HEK293 (cell line): ENCODE results near the gene LMAN2L.

ENCODE experiments used
- CTCF ChIA-PET: fragments of 350-600 bp; formaldehyde crosslinking; extraction: SDS; loops from one replicate; lab custom pipeline; 2021; ENCODE audit warnings: antibody characterized with exemption; lab: Yijun Ruan, JAX
- POLR2A ChIA-PET: fragments of 300-600 bp; formaldehyde crosslinking; extraction: SDS; loops from one replicate; lab custom pipeline; 2020; ENCODE audit warnings: antibody characterized with exemption, inconsistent platforms; lab: Yijun Ruan, JAX
- H3K27ac ChIP-seq: fragments of 200-500 bp; sonication (Bioruptor generic); 2 replicates; pipeline ENCODE4 v1.5.1; 2014; ENCODE audit warnings: low read depth, low read length, control low read depth, inconsistent platforms; ENCODE audit errors: extremely low read depth
- H3K36me3 ChIP-seq, 2 experiments: fragments of 200-500 bp in 1 of 2; sonication (Bioruptor generic) in 1 of 2; 1 replicate in 1 of 2; 2 replicates in 1 of 2; pipeline ENCODE4 v1.5.1; 2014 to 2017; ENCODE audit warnings: inconsistent platforms in 2 of 2, low read length in 2 of 2; ENCODE audit not compliant: control insufficient read depth in 2 of 2, insufficient read depth in 1 of 2
- H3K4me1 ChIP-seq: fragments of 200-500 bp; sonication (Bioruptor generic); 2 replicates; pipeline ENCODE4 v1.5.1; 2014; ENCODE audit warnings: mild to moderate bottlenecking, low read length, inconsistent platforms; ENCODE audit not compliant: control insufficient read depth, insufficient read depth
- H3K4me3 ChIP-seq: 2 replicates; pipeline ENCODE4 v1.5.1; 2011; ENCODE audit warnings: low read depth, mild to moderate bottlenecking, control low read depth, low read length, moderate library complexity
- H3K9me3 ChIP-seq: fragments of 200-500 bp; sonication (Bioruptor generic); 2 replicates; pipeline ENCODE4 v1.5.1; 2014; ENCODE audit warnings: low read depth, low read length, inconsistent platforms; ENCODE audit not compliant: control insufficient read depth, insufficient read depth
- EGR2 ChIP-seq: fragments of 450-650 bp; formaldehyde crosslinking; IDR thresholded peaks from 2 replicates; pipeline ENCODE4 v1.5.1; 2016; ENCODE audit warnings: low read depth, missing biosample characterization, missing genetic modification characterization
- SCRT1 ChIP-seq: fragments of 450-650 bp; formaldehyde crosslinking; IDR thresholded peaks from 2 replicates; pipeline ENCODE4 v1.5.1; 2016; ENCODE audit warnings: missing biosample characterization, missing genetic modification characterization, borderline replicate concordance
- YY2 ChIP-seq: fragments of 450-650 bp; formaldehyde crosslinking; IDR thresholded peaks from 2 replicates; pipeline ENCODE4 v1.5.1; 2016; ENCODE audit warnings: missing biosample characterization, missing genetic modification characterization
- ZNF19 ChIP-seq: fragments of 450-650 bp; formaldehyde crosslinking; IDR thresholded peaks from 2 replicates; pipeline ENCODE4; 2016; ENCODE audit warnings: missing biosample characterization, missing genetic modification characterization, low read depth
- ZNF23 ChIP-seq: fragments of 450-650 bp; formaldehyde crosslinking; IDR thresholded peaks from 2 replicates; pipeline ENCODE4 v1.5.1; 2016; ENCODE audit warnings: missing biosample characterization, missing genetic modification characterization, borderline replicate concordance
- ZNF280C ChIP-seq: fragments of 450-650 bp; formaldehyde crosslinking; IDR thresholded peaks from 2 replicates; pipeline ENCODE4 v1.5.1; 2016; ENCODE audit warnings: missing biosample characterization, missing genetic modification characterization
- ZNF280D ChIP-seq: fragments of 450-650 bp; formaldehyde crosslinking; IDR thresholded peaks from 2 replicates; pipeline ENCODE4 v1.5.1; 2016; ENCODE audit warnings: missing biosample characterization, missing genetic modification characterization
- ZNF423 ChIP-seq: fragments of 450-650 bp; formaldehyde crosslinking; IDR thresholded peaks from 2 replicates; pipeline ENCODE4 v1.5.1; 2016; ENCODE audit warnings: missing biosample characterization, missing genetic modification characterization
- ZNF473 ChIP-seq: fragments of 450-650 bp; formaldehyde crosslinking; IDR thresholded peaks from 2 replicates; pipeline ENCODE4 v1.5.1; 2017; ENCODE audit warnings: missing biosample characterization, missing genetic modification characterization
- ZNF518A ChIP-seq: fragments of 450-650 bp; formaldehyde crosslinking; conservative IDR thresholded peaks from 2 replicates; pipeline ENCODE4 v1.5.1; 2016; ENCODE audit warnings: low read depth, missing biosample characterization, missing genetic modification characterization
- ZNF561 ChIP-seq: fragments of 450-650 bp; IDR thresholded peaks from 2 replicates; pipeline ENCODE4 v1.5.1; 2018; ENCODE audit warnings: missing biosample characterization, missing genetic modification characterization, borderline replicate concordance
- ZNF629 ChIP-seq: fragments of 450-650 bp; formaldehyde crosslinking; IDR thresholded peaks from 2 replicates; pipeline ENCODE4 v1.5.1; 2017; ENCODE audit warnings: missing biosample characterization, missing genetic modification characterization
- ZNF701 ChIP-seq: fragments of 450-650 bp; formaldehyde crosslinking; IDR thresholded peaks from 2 replicates; pipeline ENCODE4 v1.5.1; 2016; ENCODE audit warnings: missing biosample characterization, missing genetic modification characterization
- TF ChIP-seq, protein P1 (sequence below): fragments of 450-650 bp; formaldehyde crosslinking; IDR thresholded peaks from 2 replicates; pipeline ENCODE4 v1.5.1; 2016; ENCODE audit warnings: missing biosample characterization, missing genetic modification characterization
- TF ChIP-seq, protein P2 (sequence below): fragments of 450-650 bp; IDR thresholded peaks from 2 replicates; pipeline ENCODE4 v1.5.1; 2018; ENCODE audit warnings: missing biosample characterization, missing genetic modification characterization
- TF ChIP-seq, protein P3 (sequence below): fragments of 450-650 bp; formaldehyde crosslinking; IDR thresholded peaks from 2 replicates; pipeline ENCODE4 v1.5.1; 2016; ENCODE audit warnings: missing biosample characterization, missing genetic modification characterization

The LMAN2L gene

GRCh38 chr2:96763511-96764252, 23.8 kb upstream of the LMAN2L start (continued):
- TF ChIP-seq, protein P1, sequence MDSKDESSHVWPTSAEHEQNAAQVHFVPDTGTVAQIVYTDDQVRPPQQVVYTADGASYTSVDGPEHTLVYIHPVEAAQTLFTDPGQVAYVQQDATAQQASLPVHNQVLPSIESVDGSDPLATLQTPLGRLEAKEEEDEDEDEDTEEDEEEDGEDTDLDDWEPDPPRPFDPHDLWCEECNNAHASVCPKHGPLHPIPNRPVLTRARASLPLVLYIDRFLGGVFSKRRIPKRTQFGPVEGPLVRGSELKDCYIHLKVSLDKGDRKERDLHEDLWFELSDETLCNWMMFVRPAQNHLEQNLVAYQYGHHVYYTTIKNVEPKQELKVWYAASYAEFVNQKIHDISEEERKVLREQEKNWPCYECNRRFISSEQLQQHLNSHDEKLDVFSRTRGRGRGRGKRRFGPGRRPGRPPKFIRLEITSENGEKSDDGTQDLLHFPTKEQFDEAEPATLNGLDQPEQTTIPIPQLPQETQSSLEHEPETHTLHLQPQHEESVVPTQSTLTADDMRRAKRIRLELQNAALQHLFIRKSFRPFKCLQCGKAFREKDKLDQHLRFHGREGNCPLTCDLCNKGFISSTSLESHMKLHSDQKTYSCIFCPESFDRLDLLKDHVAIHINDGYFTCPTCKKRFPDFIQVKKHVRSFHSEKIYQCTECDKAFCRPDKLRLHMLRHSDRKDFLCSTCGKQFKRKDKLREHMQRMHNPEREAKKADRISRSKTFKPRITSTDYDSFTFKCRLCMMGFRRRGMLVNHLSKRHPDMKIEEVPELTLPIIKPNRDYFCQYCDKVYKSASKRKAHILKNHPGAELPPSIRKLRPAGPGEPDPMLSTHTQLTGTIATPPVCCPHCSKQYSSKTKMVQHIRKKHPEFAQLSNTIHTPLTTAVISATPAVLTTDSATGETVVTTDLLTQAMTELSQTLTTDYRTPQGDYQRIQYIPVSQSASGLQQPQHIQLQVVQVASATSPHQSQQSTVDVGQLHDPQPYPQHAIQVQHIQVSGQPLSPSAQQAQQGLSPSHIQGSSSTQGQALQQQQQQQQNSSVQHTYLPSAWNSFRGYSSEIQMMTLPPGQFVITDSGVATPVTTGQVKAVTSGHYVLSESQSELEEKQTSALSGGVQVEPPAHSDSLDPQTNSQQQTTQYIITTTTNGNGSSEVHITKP: peak; percentile 73
- TF ChIP-seq ZNF280C (tag by site-specific recombination) (no peak), ZNF423 (tag by site-specific recombination) (no peak)

DNA sequence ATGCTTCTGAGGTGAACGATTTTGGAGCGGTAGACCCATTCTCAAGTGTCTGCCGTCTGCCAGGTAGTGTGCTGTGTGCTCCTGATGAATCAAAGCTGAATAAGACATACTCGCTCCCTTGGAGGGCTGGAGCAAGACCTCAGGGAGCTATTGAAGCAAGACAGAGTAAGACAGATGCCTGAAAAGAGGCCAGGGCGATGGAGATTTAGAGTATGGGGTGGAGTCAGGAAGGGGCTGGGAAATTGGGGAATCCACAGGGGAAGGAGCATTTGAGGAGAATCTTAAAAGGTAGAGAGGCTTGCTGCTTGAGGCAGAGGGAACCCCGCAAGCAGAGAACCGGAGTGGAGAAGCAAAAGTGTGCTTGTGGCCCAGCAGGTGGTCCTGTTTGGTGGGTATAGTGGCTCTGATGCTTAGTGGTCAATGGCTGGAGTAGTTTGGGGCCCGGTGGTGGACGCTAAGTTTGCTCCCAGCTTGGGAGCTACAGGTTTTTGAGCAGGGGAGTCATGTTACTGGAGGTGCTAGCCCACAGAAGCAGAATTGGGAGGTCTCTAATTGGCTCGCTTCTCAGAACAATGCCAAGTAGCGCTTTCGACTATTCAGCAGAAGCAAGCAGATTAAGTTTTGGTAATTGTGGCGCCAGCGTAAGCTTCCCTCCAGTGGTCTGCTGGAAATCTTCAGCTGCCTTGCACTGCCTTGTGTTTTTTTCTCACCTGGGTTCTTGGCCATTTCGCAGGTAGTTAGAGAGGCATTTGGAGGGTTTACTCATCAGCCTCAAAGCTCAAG, 22.9 kb upstream of the LMAN2L start:
- CTCF ChIA-PET: interaction anchor here (0.5 to 6.8 kb wide), 20 partner anchors 10 to 1023 kb away, joined by 3 to 48 read pairs (median 5); partner anchors contain the start of gene ANKRD39
- H3K27ac ChIP-seq: peak overlapping the region; percentile 18; the same call in 1 of the 2 replicates
- POLR2A ChIA-PET: interaction anchor here (0.7 to 1.3 kb wide), 3 partner anchors 26 to 53 kb away, joined by 3 to 4 read pairs (median 4); no protein-coding TSS in a partner anchor
- peaks cover 14% of the 10 kb centered on the region for H3K4me1 ChIP-seq
- peaks cover 0 to 8% of the 10 kb centered on the region in 2 experiments; a peak in 2 of 3 replicates for H3K36me3 ChIP-seq
- peak overlapping the region; percentile 73 for H3K4me3 ChIP-seq
- no peaks in the 10 kb centered on the region for H3K9me3 ChIP-seq
- no peak for TF ChIP-seq ZNF518A (tag by site-specific recombination)
- no peak for TF ChIP-seq ZNF19 (tag by site-specific recombination)
- peak; percentile 94 for TF ChIP-seq SCRT1 (tag by site-specific recombination)
- no peak for TF ChIP-seq ZNF629 (tag by site-specific recombination)
- no peak for TF ChIP-seq ZNF473
- TF ChIP-seq, protein P2, sequence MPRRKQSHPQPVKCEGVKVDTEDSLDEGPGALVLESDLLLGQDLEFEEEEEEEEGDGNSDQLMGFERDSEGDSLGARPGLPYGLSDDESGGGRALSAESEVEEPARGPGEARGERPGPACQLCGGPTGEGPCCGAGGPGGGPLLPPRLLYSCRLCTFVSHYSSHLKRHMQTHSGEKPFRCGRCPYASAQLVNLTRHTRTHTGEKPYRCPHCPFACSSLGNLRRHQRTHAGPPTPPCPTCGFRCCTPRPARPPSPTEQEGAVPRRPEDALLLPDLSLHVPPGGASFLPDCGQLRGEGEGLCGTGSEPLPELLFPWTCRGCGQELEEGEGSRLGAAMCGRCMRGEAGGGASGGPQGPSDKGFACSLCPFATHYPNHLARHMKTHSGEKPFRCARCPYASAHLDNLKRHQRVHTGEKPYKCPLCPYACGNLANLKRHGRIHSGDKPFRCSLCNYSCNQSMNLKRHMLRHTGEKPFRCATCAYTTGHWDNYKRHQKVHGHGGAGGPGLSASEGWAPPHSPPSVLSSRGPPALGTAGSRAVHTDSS (tag by site-specific recombination): no peak
- TF ChIP-seq ZNF23: no peak
- TF ChIP-seq ZNF280D (tag by site-specific recombination): no peak
- TF ChIP-seq YY2: no peak
- no peak for TF ChIP-seq ZNF561
- no peak for TF ChIP-seq EGR2 (tag by site-specific recombination)
- TF ChIP-seq, protein P3, sequence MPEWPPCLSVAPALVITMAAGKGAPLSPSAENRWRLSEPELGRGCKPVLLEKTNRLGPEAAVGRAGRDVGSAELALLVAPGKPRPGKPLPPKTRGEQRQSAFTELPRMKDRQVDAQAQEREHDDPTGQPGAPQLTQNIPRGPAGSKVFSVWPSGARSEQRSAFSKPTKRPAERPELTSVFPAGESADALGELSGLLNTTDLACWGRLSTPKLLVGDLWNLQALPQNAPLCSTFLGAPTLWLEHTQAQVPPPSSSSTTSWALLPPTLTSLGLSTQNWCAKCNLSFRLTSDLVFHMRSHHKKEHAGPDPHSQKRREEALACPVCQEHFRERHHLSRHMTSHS (tag by site-specific recombination): no peak
- TF ChIP-seq ZNF701 (tag by site-specific recombination): no peak
